ENCODE results near the gene CABCOCO1.

GRCh38 chr10:61761825-61762217 lies 99.1 kb downstream of the CABCOCO1 start:
- no peak for TF ChIP-seq CTCF (IDR thresholded peaks at IDR 0.05)
- no peak for TF ChIP-seq POLR2A (IDR thresholded peaks at IDR 0.05)

Data from body of pancreas (tissue), 4 donors.